NCI-H187 treated with DMSO at 0.1 percent for 48 hours (cell line): Measurements from ENCODE around the gene DNM3.
"Not testable (repeated sequence)": the region's sequence is repeated elsewhere in the genome, so short reads cannot be mapped to it uniquely, and the experiment has no call there.

Experiments
- DNase-seq: peaks from one replicate; lab custom pipeline; 2025; lab: John Stamatoyannopoulos, UW

Gene DNM3

GRCh38 chr1:172024944-172025738 lies 183.8 kb downstream of the DNM3 start:
- not testable (repeated sequence) for DNase-seq

GRCh38 chr1:172040466-172040865 lies 199.2 kb downstream of the DNM3 start:
- no peak for DNase-seq

DNA sequence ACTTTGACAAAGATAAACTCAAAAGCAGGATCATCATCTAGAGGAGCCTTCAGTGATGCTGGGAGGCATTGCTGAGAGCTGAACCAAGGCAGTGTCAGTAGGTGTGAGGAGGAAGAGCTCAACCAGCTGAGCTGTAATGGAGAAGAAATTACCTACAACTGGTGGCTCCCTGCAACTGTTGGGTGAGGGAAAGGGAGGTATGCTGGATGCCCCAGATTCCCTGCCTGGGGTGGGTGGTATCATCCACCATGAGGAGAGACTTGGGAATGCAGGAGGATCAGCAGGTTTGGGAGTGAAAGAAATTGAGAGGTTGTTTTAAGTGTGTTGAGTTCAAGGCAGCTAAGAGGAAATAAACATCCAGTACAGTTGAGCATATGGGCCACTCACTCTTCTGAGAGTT lies 199.8 kb downstream of the DNM3 start:
- no peak for DNase-seq

DNA sequence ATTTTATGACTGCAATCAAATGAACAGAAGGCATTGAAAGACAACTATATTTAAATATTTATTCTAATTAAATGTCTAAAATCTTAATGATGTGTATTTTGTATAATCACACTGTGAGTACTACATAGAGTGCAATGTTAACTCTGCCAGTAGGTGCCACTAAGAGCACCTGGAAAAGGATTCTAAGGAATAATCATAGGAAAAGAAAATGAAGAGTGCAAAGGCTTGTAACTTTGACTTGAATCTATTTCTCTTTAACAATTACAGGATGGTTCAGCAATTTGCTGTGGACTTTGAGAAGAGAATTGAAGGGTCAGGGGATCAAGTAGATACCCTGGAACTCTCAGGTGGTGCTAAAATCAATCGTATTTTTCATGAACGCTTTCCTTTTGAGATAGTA lies 200.4 kb downstream of the DNM3 start:
- DNase-seq: no peak

- DNase-seq: no peak
Measured at GRCh38 chr1:172043900-172044299, 202.6 kb downstream of the DNM3 start.

GRCh38 chr1:172051898-172052297 lies 210.6 kb downstream of the DNM3 start:
- no peak for DNase-seq

- no peak for DNase-seq
Measured at GRCh38 chr1:172054172-172054571, 212.9 kb downstream of the DNM3 start.

DNA sequence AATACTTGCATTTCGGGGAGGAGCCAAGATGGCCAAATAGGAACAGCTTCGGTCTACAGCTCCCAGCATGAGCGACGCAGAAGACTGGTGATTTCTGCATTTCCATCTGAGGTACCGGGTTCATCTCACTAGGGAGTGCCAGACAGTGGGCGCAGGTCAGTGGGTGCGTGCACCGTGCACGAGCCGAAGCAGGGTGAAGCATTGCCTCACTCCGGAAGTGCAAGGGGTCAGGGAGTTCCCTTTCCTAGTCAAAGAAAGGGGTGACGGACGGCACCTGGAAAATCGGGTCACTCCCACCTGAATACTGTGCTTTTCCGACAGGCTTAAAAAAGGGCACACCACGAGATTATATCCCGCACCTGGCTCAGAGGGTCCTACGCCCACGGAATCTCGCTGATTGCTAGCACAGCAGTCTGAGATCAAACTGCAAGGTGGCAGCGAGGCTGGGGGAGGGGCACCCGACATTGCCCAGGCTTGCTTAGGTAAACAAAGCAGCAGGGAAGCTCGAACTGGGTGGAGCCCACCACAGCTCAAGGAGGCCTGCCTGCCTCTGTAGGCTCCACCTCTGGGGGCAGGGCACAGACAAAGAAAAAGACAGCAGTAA lies 214.6 kb downstream of the DNM3 start:
- DNase-seq: not testable (repeated sequence)

DNA sequence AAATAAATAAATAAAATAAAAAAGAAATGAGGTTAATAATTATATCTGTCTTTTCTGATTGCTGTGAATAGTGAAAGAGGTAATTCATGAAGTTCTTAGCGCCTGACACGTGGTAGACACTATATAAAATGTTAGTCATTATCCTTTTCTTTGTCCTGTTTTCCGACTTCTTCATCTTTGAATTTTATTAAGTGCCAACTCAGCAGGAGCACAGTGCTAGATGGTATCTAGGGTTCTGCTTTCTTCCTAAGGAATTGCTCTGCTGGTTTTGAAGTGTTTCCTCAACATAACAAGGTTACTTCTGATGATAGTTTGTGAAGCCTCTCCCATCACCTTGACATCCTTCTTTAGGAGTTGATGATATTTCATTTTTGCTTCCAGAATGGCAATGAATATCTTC lies 227.0 kb downstream of the DNM3 start:
- DNase-seq: no peak

DNA sequence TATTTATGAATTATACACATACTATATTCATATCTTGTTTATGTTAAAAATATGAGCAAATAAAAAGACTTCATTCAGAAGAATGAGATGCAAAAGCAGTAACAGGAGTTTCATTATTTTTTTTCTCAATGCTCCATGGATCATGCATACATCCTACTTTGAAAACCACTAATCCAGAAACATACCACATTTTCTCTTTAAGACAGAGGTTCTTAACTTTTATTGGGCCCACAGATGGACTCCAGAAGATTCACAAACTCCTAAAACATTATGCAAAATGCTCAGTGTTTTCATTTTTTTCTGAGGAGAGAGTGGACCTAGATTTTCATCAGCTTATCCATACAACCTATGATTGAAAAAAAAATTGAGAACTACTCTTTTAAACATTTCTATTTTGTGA lies 227.8 kb downstream of the DNM3 start:
- no peak for DNase-seq

DNA sequence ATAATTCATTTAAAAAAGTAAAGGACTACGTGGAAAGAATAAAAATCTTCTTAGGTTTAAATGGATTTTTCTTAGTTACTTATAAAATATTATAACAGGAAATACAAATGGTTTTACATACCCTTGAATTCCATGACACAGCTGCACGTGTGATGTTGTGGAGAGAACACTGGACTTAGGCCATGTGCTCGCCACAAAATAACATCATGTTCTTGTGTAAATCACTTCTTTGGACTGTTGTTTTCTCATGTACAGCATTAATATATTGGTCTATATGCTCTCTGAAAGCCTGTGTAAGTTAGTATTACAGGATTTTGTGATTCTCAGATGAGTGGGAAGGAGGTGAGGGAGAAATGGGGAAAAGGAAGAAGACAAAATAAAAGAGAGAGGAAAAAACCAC lies 228.2 kb downstream of the DNM3 start:
- DNase-seq: no peak

GRCh38 chr1:172070055-172070454 lies 228.8 kb downstream of the DNM3 start:
- DNase-seq: no peak

DNA sequence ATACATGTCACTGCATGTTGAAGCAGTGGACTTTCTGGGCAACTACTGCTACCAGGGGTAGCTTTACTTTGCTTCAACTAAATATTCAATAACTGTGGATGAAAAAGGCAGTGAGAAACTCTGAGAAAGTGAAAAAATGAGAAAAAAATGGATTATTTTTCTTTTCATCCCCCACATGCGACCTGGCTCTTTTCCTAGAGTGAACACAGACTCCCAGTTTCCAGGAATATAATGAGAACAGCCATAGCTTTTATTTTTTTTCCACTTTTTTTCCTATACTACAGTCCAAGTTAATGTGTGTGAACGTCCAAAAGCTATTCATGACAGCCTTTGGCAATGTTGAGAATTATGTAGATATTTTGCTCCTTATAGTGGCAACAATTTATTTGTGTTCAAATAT lies 230.4 kb downstream of the DNM3 start:
- DNase-seq: no peak

DNA sequence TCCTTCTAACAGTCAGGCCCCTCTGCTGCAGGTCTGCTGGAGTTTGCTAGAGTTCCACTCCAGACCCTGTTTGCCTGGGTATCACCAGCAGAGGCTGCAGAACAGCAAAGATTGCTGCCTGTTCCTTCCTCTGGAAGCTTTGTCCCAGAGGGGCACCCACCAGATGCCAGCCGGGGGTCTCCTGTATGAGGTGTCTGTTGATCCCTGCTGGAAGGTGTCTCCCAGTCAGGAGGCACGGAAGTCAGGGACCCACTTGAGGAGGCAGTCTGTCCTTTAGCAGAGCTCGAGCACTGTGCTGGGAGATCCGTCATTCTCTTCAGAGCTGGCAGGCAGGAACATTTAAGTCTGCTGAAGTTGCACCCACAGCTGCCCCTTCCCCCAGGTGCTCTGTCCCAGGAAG lies 238.6 kb downstream of the DNM3 start:
- not testable (repeated sequence) for DNase-seq

- DNase-seq: no peak
Measured at GRCh38 chr1:172083191-172083590, 241.9 kb downstream of the DNM3 start.

GRCh38 chr1:172084876-172085275 lies 243.6 kb downstream of the DNM3 start:
- DNase-seq: no peak

DNA sequence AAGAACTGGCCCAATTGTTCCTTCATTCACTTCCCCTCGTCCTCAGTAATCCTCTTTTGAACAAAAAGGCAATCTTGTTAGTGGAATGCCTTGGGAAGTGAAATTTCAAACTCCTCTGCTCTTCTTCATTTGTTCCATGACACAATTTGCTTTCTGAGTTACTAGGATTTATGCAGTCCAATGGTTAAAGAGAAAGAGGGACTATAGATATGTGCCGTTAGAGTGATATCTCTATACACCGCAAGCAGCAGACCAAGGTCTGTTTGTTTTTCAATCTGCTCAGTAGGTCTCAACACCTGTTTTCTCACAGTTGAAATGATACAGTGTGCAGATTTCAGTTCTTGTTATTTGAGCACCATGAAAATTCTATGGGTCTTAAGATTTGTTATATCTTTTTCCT lies 244.0 kb downstream of the DNM3 start:
- DNase-seq: no peak

- DNase-seq: no peak
Measured at GRCh38 chr1:172086137-172086536, 244.8 kb downstream of the DNM3 start.

DNA sequence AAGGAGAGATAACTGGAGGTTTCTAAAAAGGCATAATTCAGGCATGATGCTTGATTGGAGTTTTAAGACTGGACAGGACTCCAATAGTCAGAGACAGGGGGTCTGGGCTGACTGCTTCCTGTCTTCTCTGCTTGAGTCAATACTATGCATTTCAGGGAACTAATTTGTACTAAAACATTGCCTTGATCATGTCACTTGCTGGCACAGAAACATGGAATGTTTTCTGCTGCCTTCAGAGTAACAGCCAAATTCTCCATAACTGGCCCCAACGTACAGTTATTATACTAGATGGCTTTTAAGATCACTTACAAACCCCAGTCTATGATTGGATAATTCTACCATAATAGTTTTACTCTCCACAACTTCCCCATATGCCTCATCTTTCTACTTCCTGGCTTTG lies 247.0 kb downstream of the DNM3 start:
- no peak for DNase-seq

- DNase-seq: no peak
Measured at GRCh38 chr1:172089768-172090510, 248.6 kb downstream of the DNM3 start.

GRCh38 chr1:172090511-172090817 lies 249.2 kb downstream of the DNM3 start:
- DNase-seq: no peak

DNA sequence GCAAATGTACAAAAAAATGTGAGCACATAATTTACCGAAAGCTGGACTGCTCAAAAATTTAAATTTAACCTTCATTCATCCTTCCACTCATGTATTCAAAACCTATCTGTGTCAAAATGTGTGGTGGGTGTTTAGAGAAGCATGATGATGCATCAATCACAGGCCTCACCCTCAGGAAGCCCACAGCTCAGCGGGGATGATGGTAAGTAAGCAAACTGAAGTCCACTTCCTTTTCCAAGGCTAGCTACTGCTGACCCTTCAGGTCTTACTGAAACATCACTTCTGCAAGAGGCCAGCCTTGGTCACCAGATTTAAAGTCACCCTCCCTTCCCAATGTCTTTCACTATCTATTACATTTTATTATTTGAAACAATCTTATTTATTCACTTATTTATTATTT lies 254.5 kb downstream of the DNM3 start:
- DNase-seq: no peak

DNA sequence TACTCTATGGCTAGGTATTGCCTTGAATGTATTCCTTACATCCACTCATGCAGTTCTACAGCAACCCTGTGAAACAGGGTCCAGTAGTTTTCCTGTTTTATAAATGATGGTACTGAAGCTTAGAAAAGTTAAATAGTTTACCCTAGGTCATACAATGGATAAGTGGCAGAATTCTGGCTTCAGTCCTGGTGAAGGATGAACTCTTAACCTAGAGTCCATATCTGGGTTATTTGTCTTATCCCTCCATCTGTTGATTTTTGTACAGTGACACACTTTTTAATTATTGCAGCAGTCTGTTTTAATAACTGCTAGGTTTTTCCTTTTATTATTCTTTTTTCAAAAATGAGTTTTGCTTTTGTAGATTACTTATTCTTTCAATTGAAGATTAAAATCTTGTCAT lies 263.9 kb downstream of the DNM3 start:
- no peak for DNase-seq
